Upper lobe of left lung (tissue), 6 donors: Measurements from ENCODE around the gene ARHGEF4. TPM values are rescaled to one million over a fixed set of nuclear protein-coding genes. Genes with fewer than 3 reads are reported as not detected.
A peak's percentile ranks its signal among the peaks of the same experiment; 100 is the strongest.

Experiments used
- ATAC-seq, 2 donors: fragments of 200-7000 bp; cut with Tn5 transposase; one replicate each; pipeline ENCODE4 v1.9.1; 2022; ENCODE audit warnings: mild to moderate bottlenecking in 2 of 2, moderate library complexity in 2 of 2; ENCODE audit not compliant: low FRiP score in 2 of 2
- DNase-seq, 2 donors: peaks; one replicate each; pipeline ENCODE4 v3.0.0-alpha.2; 2019 to 2020
- H3K27ac ChIP-seq, 4 donors: fragments of 200-600 bp; sonication (generic); one replicate each; pipeline ENCODE4 v1.5.1; 2016 to 2019
- H3K27me3 ChIP-seq, 4 donors: fragments of 200-600 bp; sonication (generic); one replicate each; pipeline ENCODE4 v1.5.1; 2017 to 2019
- H3K36me3 ChIP-seq, 4 donors: fragments of 200-600 bp; sonication (generic); one replicate each; pipeline ENCODE4 v1.5.1; 2016 to 2019
- H3K4me1 ChIP-seq, 4 donors: fragments of 200-600 bp; sonication (generic); one replicate each; pipeline ENCODE4 v1.5.1; 2018 to 2019
- H3K4me3 ChIP-seq, 4 donors: fragments of 200-600 bp; sonication (generic); one replicate each; pipeline ENCODE4 v1.5.1; 2017 to 2019; ENCODE audit warnings: mild to moderate bottlenecking in 2 of 4, moderate library complexity in 1 of 4
- H3K9me3 ChIP-seq, 4 donors: fragments of 200-600 bp; sonication (generic); one replicate each; pipeline ENCODE4 v1.5.1; 2018 to 2019
- EP300 ChIP-seq, 4 donors: sonication (generic); formaldehyde crosslinking; IDR thresholded peaks; one replicate each; pipeline ENCODE4 v1.5.1; 2017; ENCODE audit warnings: antibody characterized with exemption in 4 of 4, control low read depth in 2 of 4
- POLR2A ChIP-seq, 4 donors: fragments of 450-650 bp; IDR thresholded peaks; one replicate each; pipeline ENCODE4 v1.5.1; 2016 to 2017; ENCODE audit warnings: antibody characterized with exemption in 4 of 4, mild to moderate bottlenecking in 2 of 4
- POLR2AphosphoS5 ChIP-seq, 2 donors: sonication (generic); formaldehyde crosslinking; IDR thresholded peaks; one replicate each; pipeline ENCODE4 v1.5.1; 2017; ENCODE audit warnings: antibody characterized with exemption in 2 of 2
- WGBS, 2 donors: methylation state at CpG; one replicate each; pipeline ENCODE4 v1.1.5; 2017 to 2018; 5-methylcytosine and 5-hydroxymethylcytosine counted together
- total RNA-seq, 6 donors: library from RNA; depleted of rRNA in 4 of 6; stranded (reverse); fragments of >200 nt in 4 of 6; gene quantifications; one replicate each; pipeline versions ENCODE4 v1.1.0 to v1.2.1, GENCODE V29; 2016 to 2021
- TF ChIP-seq, protein P1 (sequence below), 6 experiments: fragments of 450-650 bp in 4 of 6; fragments of 200-600 bp in 2 of 6; sonication (generic) in 2 of 6; IDR thresholded peaks; one replicate each; pipeline ENCODE4 v1.5.1; 2016 to 2019; ENCODE audit warnings: antibody characterized with exemption in 6 of 6
- donor health status: DM: no; HTN: no; CAD: no; lungs with moderate emphysema.
- donor health status: DM: no; HTN: yes; CAD: no; lungs with severe emphysema.

ARHGEF4 gene
- total RNA-seq, 6 donors from 2014 or later: 10.1 to 101 (median 22.5) TPM

DNA sequence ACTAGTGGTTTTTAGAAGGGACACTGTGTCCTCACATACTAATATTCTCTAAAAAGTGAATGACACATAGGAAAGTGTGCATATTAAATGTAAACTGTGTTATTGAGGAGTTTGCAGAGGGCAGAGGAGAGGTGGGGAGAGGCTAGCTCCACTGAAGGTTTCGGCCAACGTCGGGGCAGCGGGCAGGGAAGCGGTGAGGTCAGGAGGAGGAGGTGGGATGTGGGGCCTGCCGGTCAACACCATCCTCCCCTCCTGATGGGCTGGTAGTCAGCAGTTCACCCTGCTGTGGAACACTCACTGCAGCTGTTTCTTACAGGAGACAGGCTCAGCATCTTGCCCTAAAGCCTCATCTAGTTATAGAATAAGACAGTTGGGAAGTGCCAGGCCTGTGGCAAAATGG, 74.2 kb downstream of the ARHGEF4 start:
- ATAC-seq (no peak), DNase-seq (no peak)
- no peak overlapping the region for H3K4me3 ChIP-seq
- peaks cover 0 to 4% (median 2%) of the 10 kb centered on the region in 4 donors for H3K27me3 ChIP-seq
- TF ChIP-seq POLR2AphosphoS5 (IDR thresholded peaks at IDR 0.05): no peak
- no peaks in the 10 kb centered on the region for H3K4me1 ChIP-seq
- whole genome bisulfite sequencing, 2 donors: 64 to 68% methylated on average over 6 of the region's 6 CpGs
- no peaks in the 10 kb centered on the region for H3K36me3 ChIP-seq
- H3K27ac ChIP-seq: no peak overlapping the region
- peaks cover 0 to 3% (median 0%) of the 10 kb centered on the region in 4 donors for H3K9me3 ChIP-seq

GRCh38 chr2:130911482-130911881, 74.8 kb downstream of the ARHGEF4 start:
- 75 to 86% methylated on average over 2 to 5 of the region's 5 CpGs for WGBS, 2 donors
- Histone ChIP-seq H3K36me3 (no peaks in the 10 kb centered on the region), H3K4me3 (no peak overlapping the region), H3K27ac (no peak overlapping the region), H3K4me1 (no peaks in the 10 kb centered on the region), H3K9me3 (peaks cover 0 to 3% (median 0%) of the 10 kb centered on the region in 4 donors), H3K27me3 (peaks cover 0 to 5% (median 4%) of the 10 kb centered on the region in 4 donors)
- no peak for ATAC-seq
- peak in 1 of 2 donors; percentile 22 for DNase-seq
- TF ChIP-seq, protein P1, sequence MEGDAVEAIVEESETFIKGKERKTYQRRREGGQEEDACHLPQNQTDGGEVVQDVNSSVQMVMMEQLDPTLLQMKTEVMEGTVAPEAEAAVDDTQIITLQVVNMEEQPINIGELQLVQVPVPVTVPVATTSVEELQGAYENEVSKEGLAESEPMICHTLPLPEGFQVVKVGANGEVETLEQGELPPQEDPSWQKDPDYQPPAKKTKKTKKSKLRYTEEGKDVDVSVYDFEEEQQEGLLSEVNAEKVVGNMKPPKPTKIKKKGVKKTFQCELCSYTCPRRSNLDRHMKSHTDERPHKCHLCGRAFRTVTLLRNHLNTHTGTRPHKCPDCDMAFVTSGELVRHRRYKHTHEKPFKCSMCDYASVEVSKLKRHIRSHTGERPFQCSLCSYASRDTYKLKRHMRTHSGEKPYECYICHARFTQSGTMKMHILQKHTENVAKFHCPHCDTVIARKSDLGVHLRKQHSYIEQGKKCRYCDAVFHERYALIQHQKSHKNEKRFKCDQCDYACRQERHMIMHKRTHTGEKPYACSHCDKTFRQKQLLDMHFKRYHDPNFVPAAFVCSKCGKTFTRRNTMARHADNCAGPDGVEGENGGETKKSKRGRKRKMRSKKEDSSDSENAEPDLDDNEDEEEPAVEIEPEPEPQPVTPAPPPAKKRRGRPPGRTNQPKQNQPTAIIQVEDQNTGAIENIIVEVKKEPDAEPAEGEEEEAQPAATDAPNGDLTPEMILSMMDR (IDR thresholded peaks at IDR 0.05): no peak
- no peak for TF ChIP-seq POLR2A (IDR thresholded peaks at IDR 0.05)
- TF ChIP-seq POLR2AphosphoS5 (IDR thresholded peaks at IDR 0.05): no peak
- no peak for TF ChIP-seq EP300 (IDR thresholded peaks at IDR 0.05)

DNA sequence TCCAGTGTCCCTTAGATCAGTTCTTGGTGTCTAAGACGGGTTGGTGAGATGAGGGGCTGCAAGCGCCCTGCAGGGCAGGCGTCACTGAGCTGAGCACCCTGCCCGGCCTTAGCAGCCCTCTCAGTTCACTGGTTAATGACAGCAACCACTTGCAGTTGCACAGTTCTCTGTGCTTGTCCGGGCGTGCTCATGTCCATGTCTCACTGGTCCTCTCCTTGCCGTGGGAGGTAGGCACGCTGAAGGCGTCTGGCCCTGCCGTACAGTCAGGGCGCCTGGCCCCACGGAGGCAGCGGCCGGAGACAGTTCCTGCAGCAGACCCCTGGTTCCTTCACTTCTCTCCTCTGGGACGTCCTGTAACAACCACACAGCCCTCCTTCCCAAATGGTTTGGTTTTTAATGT, 75.3 kb downstream of the ARHGEF4 start:
- no peaks in the 10 kb centered on the region for H3K9me3 ChIP-seq
- 44 to 69% methylated on average over 6 to 13 of the region's 15 CpGs for WGBS, 2 donors
- TF ChIP-seq, protein P1 (IDR thresholded peaks at IDR 0.05): no peak
- TF ChIP-seq POLR2A (IDR thresholded peaks at IDR 0.05): no peak
- no peak for TF ChIP-seq POLR2AphosphoS5 (IDR thresholded peaks at IDR 0.05)
- no peak for TF ChIP-seq EP300 (IDR thresholded peaks at IDR 0.05)

DNA sequence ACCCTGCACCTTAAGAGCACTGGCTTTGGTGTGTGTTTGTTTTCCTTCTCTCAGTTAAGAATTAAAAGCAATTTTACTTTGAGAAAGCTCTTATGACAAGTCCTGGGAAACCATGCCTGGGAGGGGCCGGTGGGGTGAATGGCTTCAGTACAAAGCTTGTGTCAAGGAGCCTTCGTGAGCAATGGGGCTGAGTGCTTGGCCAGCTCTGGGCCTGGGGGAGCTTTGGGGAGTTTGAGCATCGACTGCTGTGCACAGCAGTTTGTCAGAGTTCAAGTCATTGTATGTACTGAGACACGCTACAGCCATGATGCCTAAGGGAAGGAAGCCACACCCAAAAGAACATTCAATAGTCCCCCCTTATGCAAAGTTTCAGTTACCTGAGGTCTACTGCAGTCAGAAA, 75.8 kb downstream of the ARHGEF4 start:
- 28 to 39% methylated on average over 4 of the region's 4 CpGs for WGBS, 2 donors
- no peaks in the 10 kb centered on the region for H3K4me1 ChIP-seq
- H3K27ac ChIP-seq: no peak overlapping the region
- TF ChIP-seq, protein P1 (IDR thresholded peaks at IDR 0.05): no peak
- TF ChIP-seq POLR2AphosphoS5 (IDR thresholded peaks at IDR 0.05) (no peak), EP300 (IDR thresholded peaks at IDR 0.05) (no peak), POLR2A (IDR thresholded peaks at IDR 0.05) (no peak)
- peaks cover 0 to 9% (median 5%) of the 10 kb centered on the region in 4 donors for H3K27me3 ChIP-seq
- no peak overlapping the region for H3K4me3 ChIP-seq
- ATAC-seq (no peak), DNase-seq (no peak)
- no peaks in the 10 kb centered on the region for H3K9me3 ChIP-seq
- no peaks in the 10 kb centered on the region for H3K36me3 ChIP-seq

More for the DNA sequence above, 75.3 kb downstream of the ARHGEF4 start:
- no peaks in the 10 kb centered on the region for H3K36me3 ChIP-seq
- H3K27ac ChIP-seq: no peak overlapping the region
- peak in 1 of 2 donors; percentile 64 for DNase-seq
- peaks cover 0 to 9% (median 5%) of the 10 kb centered on the region in 4 donors for H3K27me3 ChIP-seq
- no peak overlapping the region for H3K4me3 ChIP-seq
- H3K4me1 ChIP-seq: no peaks in the 10 kb centered on the region
- no peak for ATAC-seq

DNA sequence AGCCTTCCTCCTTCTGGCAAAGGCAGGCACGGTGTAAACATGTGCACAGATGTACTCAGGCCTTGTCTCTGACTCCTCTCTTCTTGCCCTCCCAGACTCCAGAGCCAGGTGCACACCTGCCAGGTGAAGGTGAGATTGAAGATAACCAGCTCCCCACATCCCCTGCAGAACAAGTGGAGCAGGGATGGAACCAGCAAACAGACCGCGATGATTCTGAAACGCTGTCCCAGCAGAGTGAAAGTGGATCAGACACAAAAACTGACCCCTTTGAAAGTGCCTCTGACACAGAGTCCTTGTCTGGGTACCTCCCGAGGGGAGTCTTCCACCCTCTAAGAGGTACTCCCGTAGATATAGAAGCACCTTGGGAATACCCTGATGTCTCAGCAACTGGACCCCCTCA, 77.2 kb downstream of the ARHGEF4 start:
- H3K27me3 ChIP-seq: peaks cover 0 to 9% (median 3%) of the 10 kb centered on the region in 4 donors
- no peak for TF ChIP-seq EP300 (IDR thresholded peaks at IDR 0.05)
- TF ChIP-seq, protein P1 (IDR thresholded peaks at IDR 0.05): no peak
- TF ChIP-seq POLR2AphosphoS5 (IDR thresholded peaks at IDR 0.05): no peak
- no peak for TF ChIP-seq POLR2A (IDR thresholded peaks at IDR 0.05)

More for the DNA sequence above, 77.2 kb downstream of the ARHGEF4 start:
- no peak for DNase-seq
- no peak overlapping the region for H3K27ac ChIP-seq
- no peak overlapping the region for H3K4me3 ChIP-seq
- no peaks in the 10 kb centered on the region for H3K9me3 ChIP-seq
- no peaks in the 10 kb centered on the region for H3K4me1 ChIP-seq
- no peaks in the 10 kb centered on the region for H3K36me3 ChIP-seq
- ATAC-seq: no peak
- WGBS, 2 donors: 88 to 96% methylated on average over 6 of the region's 6 CpGs
